ENCODE measurements around the gene GPR137B. TPM values are rescaled to one million over a fixed set of nuclear protein-coding genes. Genes with fewer than 3 reads are reported as not detected.

The GPR137B gene
- total RNA-seq, 1 donor from 2014 or later, result 16.1 TPM

Other genes with a start within 250 kb of the GPR137B start
- 85.2 TPM for gene NID1, start 77.4 kb upstream of the GPR137B start, total RNA-seq
- 7.3 TPM for gene ERO1B, start 139.4 kb downstream of the GPR137B start, total RNA-seq

Data from skin of body (tissue), 1 donor.